Limb (tissue), 2 donors: Measurements from ENCODE around the gene ZNF618.

Experiments
- DNase-seq, 2 donors: peaks; one replicate each; pipeline ENCODE4 v3.0.0-alpha.2; 2016; ENCODE audit errors: extremely low spot score in 2 of 2

ZNF618 gene

DNA sequence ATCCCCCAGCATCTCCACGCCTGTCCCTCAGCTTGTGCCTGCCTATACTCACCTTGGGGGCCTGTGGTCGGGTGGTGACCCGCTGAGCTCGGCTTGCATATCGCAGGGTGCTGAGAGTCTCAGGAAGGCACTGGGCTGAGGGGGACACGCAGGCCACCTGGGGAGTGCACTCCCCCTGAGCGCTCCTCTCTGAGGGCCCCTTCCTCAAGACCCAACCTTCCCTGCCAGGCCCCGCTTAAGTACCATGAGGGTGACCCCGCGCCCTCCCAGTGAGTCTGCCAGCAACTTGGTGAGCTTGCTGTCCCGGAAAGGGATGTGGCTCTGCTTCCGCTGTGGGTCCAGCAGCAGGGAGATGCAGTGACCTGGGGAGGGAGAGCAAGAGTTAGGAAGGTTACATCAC is 218.9 kb downstream of the ZNF618 start:
- DNase-seq = no peak

DNA sequence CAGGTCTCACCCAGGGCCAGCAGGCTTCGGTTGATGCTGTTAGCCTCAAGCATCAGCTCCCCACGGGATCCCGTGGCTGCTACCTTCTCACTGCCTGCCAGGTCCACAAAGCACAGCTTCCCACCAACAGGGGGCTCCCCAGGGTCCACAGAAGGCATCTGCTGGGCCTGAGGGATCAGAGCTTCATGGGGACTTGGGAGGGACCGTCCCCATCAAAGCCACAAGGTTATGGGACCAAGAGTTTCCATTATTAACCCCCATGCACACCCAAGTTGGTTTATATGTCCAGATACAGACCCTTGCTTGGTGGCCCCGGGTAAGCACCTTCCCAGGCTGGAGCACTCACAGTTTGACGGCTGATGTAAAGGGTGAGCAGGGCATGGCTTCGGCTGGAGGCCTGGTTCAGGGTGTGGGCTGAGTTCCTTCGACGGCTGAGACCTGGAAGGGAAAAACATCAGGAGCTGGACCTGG is 220.0 kb downstream of the ZNF618 start:
- DNase-seq = no peak

DNA sequence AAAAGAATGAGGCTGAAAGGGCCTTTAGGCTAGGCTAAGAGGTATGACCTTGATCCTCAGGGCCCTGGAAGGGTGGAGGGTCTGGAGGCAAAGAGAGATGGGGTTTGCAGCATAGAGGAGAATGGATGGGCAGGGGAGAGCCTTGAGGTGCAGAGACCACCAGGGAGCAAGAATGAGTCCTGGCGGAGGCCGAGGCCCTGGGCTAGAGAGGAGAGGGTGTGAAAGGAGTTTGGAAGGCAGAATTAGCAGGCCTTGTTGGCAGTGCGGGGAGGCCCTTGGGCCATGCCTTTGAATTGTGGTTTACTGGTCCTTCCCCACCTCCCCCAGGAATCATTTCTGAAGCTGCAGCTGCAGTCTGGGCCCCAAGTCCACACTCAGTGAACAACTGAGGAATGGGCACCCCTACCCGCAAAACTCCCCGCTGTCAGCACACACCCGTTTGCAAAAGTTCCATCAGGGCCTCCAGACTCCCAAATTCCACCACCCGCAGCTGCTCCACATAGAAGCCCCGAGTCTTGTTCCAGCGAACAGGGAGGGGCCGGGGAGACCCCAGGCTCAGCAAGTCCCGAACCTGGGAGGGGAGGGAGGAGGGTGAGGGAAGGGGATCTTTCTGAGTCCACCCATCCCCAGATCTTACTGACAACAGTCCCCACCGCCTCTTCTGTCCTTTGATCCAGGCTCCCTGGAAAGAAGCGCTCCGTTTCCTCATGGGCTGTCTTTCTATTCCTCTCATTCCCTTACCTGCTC is 220.9 kb downstream of the ZNF618 start:
- no peak for DNase-seq

DNA sequence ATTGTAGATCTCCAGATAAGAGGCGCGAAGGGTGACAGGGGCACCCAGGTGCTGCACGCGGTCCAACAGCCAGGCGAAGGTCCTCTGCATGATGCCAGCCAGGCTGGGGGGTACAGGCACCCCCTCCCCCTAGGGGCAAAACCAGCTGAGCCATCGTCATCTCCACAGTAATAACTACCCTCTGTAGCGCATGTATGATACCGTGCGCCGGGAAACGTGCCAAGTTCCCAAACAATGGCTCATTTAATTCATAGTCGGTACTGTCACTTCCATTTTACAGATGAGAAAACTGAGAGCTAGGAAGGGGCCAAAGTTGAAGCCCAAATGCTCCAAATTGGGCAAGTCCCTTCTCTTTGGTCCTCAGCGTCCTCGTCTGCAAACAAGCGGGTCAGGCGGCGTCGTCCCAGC is 221.5 kb downstream of the ZNF618 start:
- no peak for DNase-seq

DNA sequence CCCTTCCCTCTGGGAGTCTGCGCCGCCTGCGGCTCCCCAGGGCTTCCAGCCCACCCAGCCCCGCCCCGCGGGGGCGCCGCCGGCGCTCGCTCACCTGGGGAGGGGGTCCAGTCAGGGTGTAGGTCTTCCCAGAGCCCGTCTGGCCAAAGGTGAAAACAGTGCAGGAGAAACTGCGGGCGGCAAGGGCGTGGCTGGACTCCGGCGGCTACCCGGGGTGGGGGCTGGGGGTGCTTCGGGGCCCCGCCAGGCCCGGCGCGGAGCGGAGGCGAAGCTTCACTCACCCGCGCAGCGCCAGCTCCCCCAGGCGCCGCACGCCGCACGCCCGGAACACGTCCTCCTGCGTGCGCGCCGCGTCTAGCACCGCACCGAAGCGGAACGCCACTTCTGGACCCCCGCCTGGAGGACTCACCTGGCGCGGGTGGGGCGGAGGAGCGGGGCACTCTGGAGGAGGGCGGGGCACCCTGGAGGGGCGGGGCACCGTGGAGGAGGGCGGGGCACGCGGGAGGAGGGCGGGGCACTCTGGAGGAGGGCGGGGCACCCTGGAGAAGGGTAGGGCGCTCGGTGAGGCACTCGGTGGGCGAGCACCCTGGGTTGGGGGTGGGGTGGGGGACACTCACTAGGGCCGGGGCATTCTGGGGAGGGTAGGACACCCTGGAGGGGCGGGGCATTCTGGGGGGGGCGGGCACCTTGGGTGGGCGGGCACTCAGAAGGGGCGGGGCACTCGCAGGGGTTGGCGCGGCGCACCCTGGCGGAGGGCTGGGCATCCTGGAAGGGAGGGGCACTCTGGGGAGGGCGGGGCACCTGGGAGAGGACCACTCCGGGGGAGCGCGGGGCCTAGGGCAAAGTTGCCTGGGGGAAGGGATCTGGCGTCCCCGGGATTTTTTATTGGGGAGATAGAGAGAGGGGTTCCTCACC is 222.2 kb downstream of the ZNF618 start:
- peak in 1 of 2 donors; percentile 70 for DNase-seq

DNA sequence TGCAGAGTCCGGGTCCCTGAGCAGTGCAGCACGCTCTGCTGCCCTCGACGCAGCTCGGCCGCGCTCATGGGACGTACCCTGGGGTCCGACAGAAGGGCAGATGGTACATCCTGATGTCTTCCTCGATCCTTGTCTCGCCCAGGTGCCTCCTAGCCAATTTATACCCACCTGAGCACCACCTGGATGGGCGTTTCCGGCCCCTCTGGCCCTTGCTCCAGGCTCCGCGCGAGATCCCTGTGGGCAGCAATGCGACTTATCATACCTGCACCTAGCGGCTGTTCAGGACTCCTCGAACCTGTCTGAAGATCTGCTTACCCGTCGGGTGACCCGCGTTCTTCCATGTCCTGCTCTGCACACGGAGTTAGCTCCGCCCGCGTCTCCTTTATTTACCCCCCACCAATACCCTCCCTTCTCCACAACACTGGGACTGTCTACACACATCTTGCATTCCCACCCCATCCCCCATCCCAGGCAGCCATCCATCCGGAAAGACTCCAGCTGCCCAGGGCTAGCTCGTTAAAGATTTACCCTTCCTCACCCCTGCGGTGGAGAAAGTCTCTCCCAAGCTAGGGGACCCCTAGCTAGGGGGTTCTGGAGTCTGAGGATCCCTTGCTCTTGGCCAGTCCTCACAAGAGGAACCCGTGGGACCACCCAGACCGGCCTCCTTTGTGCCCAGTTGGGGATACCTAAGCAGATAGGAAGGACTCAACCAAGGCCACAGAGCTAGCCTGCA is 223.0 kb downstream of the ZNF618 start, which contains the start of gene KIF12:
TSS of gene KIF12 (minus strand) at position 357 of the 733 bp plus-strand sequence. CDS start at position 341, 16 bp downstream.
- DNase-seq = no peak

DNA sequence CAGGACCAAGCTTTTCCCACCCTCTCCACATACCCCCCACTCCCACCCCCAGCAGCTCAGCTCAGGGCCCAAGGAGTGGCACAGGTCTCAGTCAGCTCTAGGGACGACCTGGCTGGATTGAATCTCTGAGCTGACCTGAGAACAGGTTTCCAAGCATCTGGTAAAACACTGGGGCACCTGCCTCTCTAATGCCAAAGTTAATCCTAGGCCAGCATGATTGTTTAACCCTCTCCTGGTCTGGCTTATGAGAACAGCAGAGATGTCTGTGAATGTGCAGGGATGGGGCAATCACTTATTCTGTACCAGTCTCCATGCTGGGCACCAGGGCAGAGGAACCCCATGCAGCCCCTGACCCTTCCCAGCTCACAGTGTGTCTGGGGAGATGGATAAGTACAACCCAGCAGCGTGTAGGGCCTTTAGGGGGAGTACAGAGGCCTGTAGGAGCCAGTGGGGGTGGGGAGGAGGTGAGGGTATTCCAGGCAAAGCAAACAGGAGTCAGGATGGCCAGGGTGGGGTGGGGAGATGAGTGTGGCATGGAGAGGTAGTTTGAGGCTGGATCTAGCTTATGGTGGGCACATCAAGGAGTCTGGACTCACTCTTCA is 223.7 kb downstream of the ZNF618 start:
- DNase-seq = no peak

DNA sequence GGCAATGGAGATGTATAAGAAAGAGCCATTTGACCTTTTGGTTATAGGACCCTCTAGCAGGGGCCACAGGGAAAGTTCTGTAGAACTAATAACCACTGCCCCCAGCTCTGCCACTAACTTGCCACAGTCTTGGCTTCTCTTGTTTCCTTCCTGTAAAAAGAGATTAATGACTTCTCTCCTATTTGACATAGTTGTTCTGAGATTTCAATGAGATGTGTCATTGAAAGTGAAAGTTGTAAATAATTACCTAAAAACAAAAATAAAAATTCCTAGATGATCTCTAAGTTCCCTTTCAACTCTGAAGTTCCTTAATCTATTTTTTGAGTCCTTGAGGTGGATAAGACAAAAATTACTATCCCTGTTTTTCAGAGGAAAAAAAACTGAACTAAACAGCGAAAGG is 224.4 kb downstream of the ZNF618 start:
- no peak for DNase-seq

DNA sequence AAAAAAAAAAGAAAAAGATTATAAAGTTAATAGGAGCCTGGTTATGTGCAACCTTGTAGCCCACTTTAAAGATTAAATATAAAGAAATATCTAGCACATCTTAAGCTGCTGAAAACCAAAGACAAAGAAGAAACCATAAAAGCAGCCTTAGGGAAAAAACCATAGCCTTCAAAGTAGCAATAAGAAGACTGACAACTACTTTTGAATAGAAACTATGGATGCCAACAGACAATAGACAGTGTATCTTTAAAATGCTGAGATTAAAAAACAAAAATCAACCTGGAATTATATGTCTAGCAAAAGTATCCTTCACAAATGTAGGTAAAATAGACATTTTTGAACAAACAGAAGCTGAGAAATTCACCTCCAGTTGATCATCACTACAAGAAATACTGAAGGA is 226.4 kb downstream of the ZNF618 start:
- DNase-seq = no peak

DNA sequence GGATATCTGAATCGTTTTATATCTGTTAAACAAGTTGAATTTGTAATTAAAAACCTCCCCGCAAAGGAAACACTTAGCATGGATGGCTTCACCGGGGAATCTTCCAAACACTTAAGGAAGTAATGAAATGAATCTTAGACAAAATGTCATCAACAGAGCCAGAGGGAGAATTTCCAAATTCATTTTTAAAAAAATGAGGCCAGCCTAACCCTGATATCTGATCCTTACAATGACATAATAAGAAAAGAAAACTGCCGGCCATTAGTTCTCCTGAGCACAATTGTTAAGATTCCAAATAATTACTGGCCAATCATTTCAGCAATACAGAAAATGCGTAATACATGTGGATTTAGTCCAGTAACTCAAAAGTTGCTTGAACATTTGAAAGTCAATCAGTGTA is 229.1 kb downstream of the ZNF618 start:
- DNase-seq = no peak
